HG03558 (cell line): ENCODE results near the gene TPRN.

Experiments
- ATAC-seq: cut with Tn5 transposase; IDR thresholded peaks from one replicate; pipeline ENCODE4 v1.9.1; 2021; ENCODE audit warnings: moderate number of reproducible peaks; ENCODE audit not compliant: unreplicated experiment; ENCODE audit errors: extremely low read depth

TPRN gene

GRCh38 chr9:137175345-137175961, 25.1 kb downstream of the TPRN start:
- ATAC-seq: no peak

- no peak for ATAC-seq
Measured at GRCh38 chr9:137174722-137175293, 25.7 kb downstream of the TPRN start.

- no peak for ATAC-seq
Measured at GRCh38 chr9:137173796-137174664, 26.5 kb downstream of the TPRN start.

- no peak for ATAC-seq
Measured at GRCh38 chr9:137172901-137173795, 27.4 kb downstream of the TPRN start.

- no peak for ATAC-seq
Measured at GRCh38 chr9:137171149-137171900, 29.2 kb downstream of the TPRN start.

GRCh38 chr9:137170486-137171148, 29.9 kb downstream of the TPRN start:
- no peak for ATAC-seq

GRCh38 chr9:137169896-137170358, 30.6 kb downstream of the TPRN start, which contains the start of gene LRRC26:
Gene LRRC26 (minus strand): TSS chr9:137170051. CDS start chr9:137169943, 108 bp downstream.
- no peak for ATAC-seq

- no peak for ATAC-seq
Measured at GRCh38 chr9:137168904-137169856, 31.4 kb downstream of the TPRN start.

GRCh38 chr9:137168573-137168903, 32.0 kb downstream of the TPRN start:
- no peak for ATAC-seq

- no peak for ATAC-seq
Measured at GRCh38 chr9:137167747-137168572, 32.6 kb downstream of the TPRN start.

GRCh38 chr9:137167277-137167746, 33.2 kb downstream of the TPRN start:
- no peak for ATAC-seq

- ATAC-seq: no peak
Measured at GRCh38 chr9:137166380-137167229, 33.9 kb downstream of the TPRN start.

- no peak for ATAC-seq
Measured at GRCh38 chr9:137165250-137165836, 35.2 kb downstream of the TPRN start.

GRCh38 chr9:137164370-137165249, 35.9 kb downstream of the TPRN start:
- ATAC-seq: no peak

- ATAC-seq: no peak
Measured at GRCh38 chr9:137163805-137164204, 36.7 kb downstream of the TPRN start.
